Measurements from ENCODE around the gene DPP6.
"Not testable (repeated sequence)": the region's sequence is repeated elsewhere in the genome, so short reads cannot be mapped to it uniquely, and the experiment has no call there.

DNA sequence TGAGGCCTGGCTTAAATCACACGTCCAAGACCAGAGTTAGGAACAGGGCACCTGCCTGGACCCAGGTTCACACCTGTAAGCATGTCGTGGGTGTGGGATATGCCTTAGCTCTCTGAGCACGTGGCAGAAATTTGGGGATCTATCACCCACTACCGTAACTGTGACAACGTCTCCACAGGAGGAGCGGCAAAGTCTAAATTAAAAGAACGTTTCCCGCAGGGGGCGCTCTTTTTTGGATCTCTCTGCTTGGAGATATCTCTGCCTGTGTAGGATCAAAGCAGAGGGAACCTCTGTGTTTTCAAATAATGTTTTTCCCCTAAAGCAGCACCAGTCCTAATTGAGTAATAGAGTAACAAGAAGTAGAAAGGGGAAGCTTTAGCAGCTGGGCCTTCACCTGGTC lies 43.0 kb downstream of the DPP6 start:
- TF ChIP-seq, protein P1, sequence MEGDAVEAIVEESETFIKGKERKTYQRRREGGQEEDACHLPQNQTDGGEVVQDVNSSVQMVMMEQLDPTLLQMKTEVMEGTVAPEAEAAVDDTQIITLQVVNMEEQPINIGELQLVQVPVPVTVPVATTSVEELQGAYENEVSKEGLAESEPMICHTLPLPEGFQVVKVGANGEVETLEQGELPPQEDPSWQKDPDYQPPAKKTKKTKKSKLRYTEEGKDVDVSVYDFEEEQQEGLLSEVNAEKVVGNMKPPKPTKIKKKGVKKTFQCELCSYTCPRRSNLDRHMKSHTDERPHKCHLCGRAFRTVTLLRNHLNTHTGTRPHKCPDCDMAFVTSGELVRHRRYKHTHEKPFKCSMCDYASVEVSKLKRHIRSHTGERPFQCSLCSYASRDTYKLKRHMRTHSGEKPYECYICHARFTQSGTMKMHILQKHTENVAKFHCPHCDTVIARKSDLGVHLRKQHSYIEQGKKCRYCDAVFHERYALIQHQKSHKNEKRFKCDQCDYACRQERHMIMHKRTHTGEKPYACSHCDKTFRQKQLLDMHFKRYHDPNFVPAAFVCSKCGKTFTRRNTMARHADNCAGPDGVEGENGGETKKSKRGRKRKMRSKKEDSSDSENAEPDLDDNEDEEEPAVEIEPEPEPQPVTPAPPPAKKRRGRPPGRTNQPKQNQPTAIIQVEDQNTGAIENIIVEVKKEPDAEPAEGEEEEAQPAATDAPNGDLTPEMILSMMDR (conservative IDR thresholded peaks at IDR 0.05): not testable (repeated sequence)
- TF ChIP-seq EZH2 (IDR thresholded peaks at IDR 0.05; ENCODE audit: low read depth): not testable (repeated sequence)
